SJSA1 (cell line): ENCODE measurements around the gene CNR2. TPM values are rescaled to one million over a fixed set of nuclear protein-coding genes. Genes with fewer than 3 reads are reported as not detected.

Experiments used
- DNase-seq, 2 experiments: peaks; one replicate each; pipeline ENCODE4 v3.0.0-alpha.2; 2015 to 2020; ENCODE audit warnings: low spot score in 2 of 2, low read depth in 1 of 2
- H3K27ac ChIP-seq: fragments of 250-450 bp; sonication (Bioruptor Pico); 2 replicates; pipeline ENCODE4 v1.5.1; 2020; ENCODE audit warnings: mild to moderate bottlenecking, moderate library complexity
- H3K27me3 ChIP-seq: fragments of 250-450 bp; sonication (Bioruptor Pico); replicated peaks from 2 replicates; pipeline ENCODE4 v1.5.1; 2020; ENCODE audit warnings: mild to moderate bottlenecking, moderate library complexity
- H3K36me3 ChIP-seq: fragments of 250-450 bp; sonication (Bioruptor Pico); 2 replicates; pipeline ENCODE4 v1.5.1; 2020; ENCODE audit warnings: mild to moderate bottlenecking
- H3K4me1 ChIP-seq: fragments of 250-450 bp; sonication (Bioruptor Pico); replicated peaks from 2 replicates; pipeline ENCODE4 v1.6.1; 2021; ENCODE audit warnings: mild to moderate bottlenecking
- H3K4me3 ChIP-seq: fragments of 250-450 bp; sonication (Bioruptor Pico); 2 replicates; pipeline ENCODE4 v1.5.1; 2020; ENCODE audit warnings: mild to moderate bottlenecking
- H3K9me3 ChIP-seq: fragments of 250-450 bp; sonication (Bioruptor Pico); replicated peaks from 2 replicates; pipeline ENCODE4 v1.5.1; 2020; ENCODE audit warnings: mild to moderate bottlenecking
- total RNA-seq: library from RNA; depleted of rRNA; stranded (reverse); fragments of >200 nt; shearing (Covaris generic); gene quantifications from 2 replicates; pipeline ENCODE4 v1.2.3, GENCODE V29; 2014

The CNR2 gene
- total RNA-seq, 1 experiment from 2014 or later = 0.08 TPM

- Histone ChIP-seq H3K4me1 (no peaks in the 10 kb centered on the region), H3K27me3 (no peaks in the 10 kb centered on the region; the same call in 1 of the 2 replicates), H3K4me3 (no peak overlapping the region), H3K36me3 (no peaks in the 10 kb centered on the region), H3K27ac (no peak overlapping the region), H3K9me3 (no peaks in the 10 kb centered on the region)
- no peak for DNase-seq
Observed at GRCh38 chr1:23885222-23885621, 27.9 kb downstream of the CNR2 start.

- Histone ChIP-seq H3K27ac (no peak overlapping the region), H3K9me3 (peaks cover 17% of the 10 kb centered on the region), H3K4me3 (no peak overlapping the region), H3K27me3 (no peaks in the 10 kb centered on the region; the same call in 1 of the 2 replicates), H3K4me1 (no peaks in the 10 kb centered on the region), H3K36me3 (no peaks in the 10 kb centered on the region)
- no peak for DNase-seq
Observed at GRCh38 chr1:23882746-23883145, 30.4 kb downstream of the CNR2 start.

- H3K4me3 ChIP-seq = no peak overlapping the region
- no peak overlapping the region for H3K27ac ChIP-seq
- H3K4me1 ChIP-seq = no peaks in the 10 kb centered on the region
- peaks cover 20% of the 10 kb centered on the region for H3K9me3 ChIP-seq
- no peaks in the 10 kb centered on the region for H3K36me3 ChIP-seq
- no peaks in the 10 kb centered on the region for H3K27me3 ChIP-seq
- no peak for DNase-seq
Observed at GRCh38 chr1:23879809-23880208, 33.4 kb downstream of the CNR2 start.

GRCh38 chr1:23878668-23879067 is 34.5 kb downstream of the CNR2 start:
- H3K27me3 ChIP-seq = no peaks in the 10 kb centered on the region
- H3K27ac ChIP-seq = no peak overlapping the region
- no peak overlapping the region for H3K4me3 ChIP-seq
- no peaks in the 10 kb centered on the region for H3K4me1 ChIP-seq
- no peaks in the 10 kb centered on the region for H3K36me3 ChIP-seq
- H3K9me3 ChIP-seq = peaks cover 20% of the 10 kb centered on the region
- DNase-seq = no peak

- Histone ChIP-seq H3K9me3 (peaks cover 20% of the 10 kb centered on the region), H3K36me3 (no peaks in the 10 kb centered on the region), H3K4me3 (no peak overlapping the region), H3K4me1 (no peaks in the 10 kb centered on the region), H3K27me3 (0 out of 2 replicates have a peak, but pooled peaks cover under 1% of the 10 kb centered on the region), H3K27ac (no peak overlapping the region)
- no peak for DNase-seq
Observed at GRCh38 chr1:23875382-23875781, 37.8 kb downstream of the CNR2 start.

- no peak for DNase-seq
- H3K4me3 ChIP-seq = no peak overlapping the region
- H3K27me3 ChIP-seq = peaks cover 2% of the 10 kb centered on the region; the same call in 1 of the 2 replicates
- H3K27ac ChIP-seq = no peak overlapping the region
- peaks cover 11% of the 10 kb centered on the region for H3K4me1 ChIP-seq
- H3K9me3 ChIP-seq = peaks cover 3% of the 10 kb centered on the region; the same call in 1 of the 2 replicates
- H3K36me3 ChIP-seq = no peaks in the 10 kb centered on the region
Observed at GRCh38 chr1:23872421-23872820, 40.7 kb downstream of the CNR2 start.

GRCh38 chr1:23869051-23869450 is 44.1 kb downstream of the CNR2 start:
- H3K27ac ChIP-seq = no peak overlapping the region
- peaks cover 18% of the 10 kb centered on the region for H3K4me1 ChIP-seq
- no peak for DNase-seq
- no peaks in the 10 kb centered on the region for H3K9me3 ChIP-seq
- H3K36me3 ChIP-seq = no peaks in the 10 kb centered on the region
- H3K4me3 ChIP-seq = peak overlapping the region; percentile 50
- peaks cover 2% of the 10 kb centered on the region for H3K27me3 ChIP-seq

- Histone ChIP-seq H3K4me3 (peak overlapping the region; percentile 50), H3K9me3 (no peaks in the 10 kb centered on the region)
Observed at GRCh38 chr1:23868557-23869016, 44.6 kb downstream of the CNR2 start.

GRCh38 chr1:23867895-23868556 is 45.1 kb downstream of the CNR2 start, which contains the start of gene FUCA1:
FUCA1 (minus strand) TSS chr1:23868290; CDS start chr1:23868286, 4 bp downstream.
- peaks cover 18% of the 10 kb centered on the region for H3K4me1 ChIP-seq

More at GRCh38 chr1:23868557-23869016, 44.6 kb downstream of the CNR2 start:
- DNase-seq = no peak
- Histone ChIP-seq H3K27ac (no peak overlapping the region), H3K36me3 (no peaks in the 10 kb centered on the region), H3K4me1 (peaks cover 18% of the 10 kb centered on the region), H3K27me3 (peaks cover 2% of the 10 kb centered on the region)

GRCh38 chr1:23867542-23867894 is 45.6 kb downstream of the CNR2 start:
- peaks cover 18% of the 10 kb centered on the region for H3K4me1 ChIP-seq
- DNase-seq = no peak
- no peaks in the 10 kb centered on the region for H3K36me3 ChIP-seq
- H3K27ac ChIP-seq = no peak overlapping the region
- H3K27me3 ChIP-seq = peaks cover 2% of the 10 kb centered on the region
- H3K9me3 ChIP-seq = no peaks in the 10 kb centered on the region
- peak overlapping the region; percentile 50 for H3K4me3 ChIP-seq

More at GRCh38 chr1:23867895-23868556, 45.1 kb downstream of the CNR2 start, which contains the start of gene FUCA1:
- H3K4me3 ChIP-seq = peak within 1 kb of the TSS; percentile 50
- H3K9me3 ChIP-seq = no peaks in the 10 kb centered on the region
- H3K27me3 ChIP-seq = peaks cover 2% of the 10 kb centered on the region
- no peaks in the 10 kb centered on the region for H3K36me3 ChIP-seq
- DNase-seq = peak; percentile 82 to 84
- no peak within 1 kb of the TSS for H3K27ac ChIP-seq

GRCh38 chr1:23865543-23865930 is 47.6 kb downstream of the CNR2 start:
- Histone ChIP-seq H3K4me3 (no peak overlapping the region), H3K27me3 (peaks cover 2% of the 10 kb centered on the region), H3K27ac (no peak overlapping the region), H3K4me1 (peaks cover 18% of the 10 kb centered on the region), H3K9me3 (no peaks in the 10 kb centered on the region), H3K36me3 (no peaks in the 10 kb centered on the region)
- peak in 1 of 2 experiments; percentile 22 for DNase-seq

- H3K9me3 ChIP-seq = no peaks in the 10 kb centered on the region
- no peaks in the 10 kb centered on the region; the same call in none of the 2 replicates for H3K27me3 ChIP-seq
- H3K36me3 ChIP-seq = no peaks in the 10 kb centered on the region
- peaks cover 18% of the 10 kb centered on the region for H3K4me1 ChIP-seq
- H3K4me3 ChIP-seq = no peak overlapping the region
- H3K27ac ChIP-seq = no peak overlapping the region
- DNase-seq = no peak
Observed at GRCh38 chr1:23864801-23865542, 48.2 kb downstream of the CNR2 start.

- no peak overlapping the region for H3K4me3 ChIP-seq
- DNase-seq = no peak
Observed at GRCh38 chr1:23862640-23863039, 50.5 kb downstream of the CNR2 start.

GRCh38 chr1:23854568-23854967 is 58.6 kb downstream of the CNR2 start:
- no peaks in the 10 kb centered on the region for H3K4me1 ChIP-seq
- no peak for DNase-seq
- H3K27ac ChIP-seq = no peak overlapping the region
- H3K36me3 ChIP-seq = no peaks in the 10 kb centered on the region
- H3K4me3 ChIP-seq = no peak overlapping the region
- H3K9me3 ChIP-seq = no peaks in the 10 kb centered on the region
- H3K27me3 ChIP-seq = no peaks in the 10 kb centered on the region

More at GRCh38 chr1:23862640-23863039, 50.5 kb downstream of the CNR2 start:
- no peaks in the 10 kb centered on the region for H3K36me3 ChIP-seq
- no peaks in the 10 kb centered on the region for H3K9me3 ChIP-seq
- H3K27me3 ChIP-seq = no peaks in the 10 kb centered on the region; the same call in none of the 2 replicates
- no peak overlapping the region for H3K27ac ChIP-seq
- H3K4me1 ChIP-seq = peaks cover 9% of the 10 kb centered on the region
